ENCODE data around the gene CCDC57. TPM values are rescaled to one million over a fixed set of nuclear protein-coding genes. Genes with fewer than 3 reads are reported as not detected.

Gene CCDC57
- total RNA-seq, 1 donor from 2014 or later: 40.7 TPM

DNA sequence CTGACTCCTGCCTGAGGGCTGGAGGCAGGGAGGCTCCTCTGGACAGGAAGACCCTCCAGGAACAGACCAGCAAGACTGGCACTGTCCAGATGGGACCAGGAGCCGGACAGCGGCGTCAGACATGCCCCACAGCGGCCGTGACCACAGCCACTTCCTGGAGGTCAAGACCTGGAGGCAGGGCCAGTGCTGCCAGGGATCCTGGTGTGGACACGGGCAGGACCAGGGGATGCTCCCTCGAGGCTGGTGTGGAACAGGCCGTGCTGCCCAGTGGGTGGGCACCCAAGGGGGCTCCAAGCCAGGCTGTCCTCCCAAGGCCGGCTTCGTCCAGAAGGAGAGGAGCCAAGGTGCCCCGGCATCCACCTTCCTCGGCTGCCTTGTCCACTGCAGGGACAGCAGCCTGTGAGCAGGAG, 4.5 kb upstream of the CCDC57 start:
- no peak for DNase-seq
- TF ChIP-seq CTCF (IDR thresholded peaks at IDR 0.05; ENCODE audit: partially characterized antibody, unreplicated experiment): no peak
- Mint-ChIP-seq H3K27ac (ENCODE audit: unreplicated experiment) (no peak overlapping the region), H3K9me3 (ENCODE audit: unreplicated experiment) (peaks cover 4% of the 10 kb centered on the region), H3K27me3 (ENCODE audit: unreplicated experiment) (peaks cover 5% of the 10 kb centered on the region), H3K4me1 (ENCODE audit: low read depth, unreplicated experiment) (no peaks in the 10 kb centered on the region), H3K4me3 (ENCODE audit: unreplicated experiment) (no peak overlapping the region), H3K36me3 (ENCODE audit: unreplicated experiment) (no peaks in the 10 kb centered on the region)

GRCh38 chr17:82216301-82217119, 3.9 kb upstream of the CCDC57 start:
- Mint-ChIP-seq H3K9me3 (ENCODE audit: unreplicated experiment) (peaks cover 3% of the 10 kb centered on the region), H3K4me1 (ENCODE audit: low read depth, unreplicated experiment) (no peaks in the 10 kb centered on the region), H3K27me3 (ENCODE audit: unreplicated experiment) (peaks cover 5% of the 10 kb centered on the region), H3K27ac (ENCODE audit: unreplicated experiment) (no peak overlapping the region), H3K4me3 (ENCODE audit: unreplicated experiment) (no peak overlapping the region), H3K36me3 (ENCODE audit: unreplicated experiment) (no peaks in the 10 kb centered on the region)
- no peak for DNase-seq
- no peak for TF ChIP-seq CTCF (IDR thresholded peaks at IDR 0.05; ENCODE audit: partially characterized antibody, unreplicated experiment)

- Mint-ChIP-seq H3K4me3 (ENCODE audit: unreplicated experiment) (no peak overlapping the region), H3K27me3 (ENCODE audit: unreplicated experiment) (peaks cover 5% of the 10 kb centered on the region), H3K36me3 (ENCODE audit: unreplicated experiment) (no peaks in the 10 kb centered on the region), H3K27ac (ENCODE audit: unreplicated experiment) (no peak overlapping the region), H3K9me3 (ENCODE audit: unreplicated experiment) (peaks cover 2% of the 10 kb centered on the region), H3K4me1 (ENCODE audit: low read depth, unreplicated experiment) (no peaks in the 10 kb centered on the region)
- DNase-seq: no peak
- no peak for TF ChIP-seq CTCF (IDR thresholded peaks at IDR 0.05; ENCODE audit: partially characterized antibody, unreplicated experiment)
Observed at GRCh38 chr17:82215972-82216300, 3.3 kb upstream of the CCDC57 start.

DNA sequence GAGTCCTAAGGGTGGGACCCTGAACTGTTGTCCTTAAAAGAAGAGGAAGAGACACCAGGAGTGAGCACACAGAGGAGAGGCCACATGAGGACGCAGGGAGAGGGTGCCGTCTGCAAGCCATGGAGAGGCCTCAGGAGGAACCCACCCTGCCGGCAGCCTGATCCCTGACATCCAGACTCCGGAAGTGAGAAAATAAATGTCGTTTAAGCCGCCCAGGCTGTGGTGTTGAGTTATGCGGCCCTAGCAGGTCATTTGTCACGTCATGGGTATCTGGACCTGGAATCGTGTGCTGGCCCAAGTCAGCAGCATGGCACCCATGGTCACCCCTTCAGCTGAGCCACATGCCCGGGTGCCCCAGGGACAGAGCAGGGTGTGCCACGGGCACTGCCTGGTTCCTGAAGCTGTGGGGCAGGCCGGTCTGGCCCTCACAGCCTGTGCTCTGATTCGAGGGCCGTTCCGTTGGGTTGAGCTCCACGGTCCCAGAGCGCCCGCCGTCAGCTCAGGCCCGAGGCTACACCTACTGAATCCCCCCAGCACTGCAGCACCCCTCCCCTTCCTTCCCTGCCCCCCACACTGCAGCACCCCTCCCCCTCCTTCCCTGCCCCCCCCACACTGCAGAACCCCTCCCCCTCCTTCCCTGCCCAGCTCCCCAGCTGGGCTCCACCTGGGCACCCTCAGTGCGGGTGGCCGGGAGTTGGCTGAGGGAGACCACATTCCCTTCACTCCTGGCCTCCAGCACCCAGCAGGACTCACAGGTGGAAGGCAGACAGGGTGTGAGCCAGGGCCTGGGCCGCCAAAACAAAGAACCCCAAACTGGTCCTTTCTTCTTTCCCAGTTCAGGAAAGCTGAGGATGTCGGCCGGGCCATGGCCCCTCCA, 2.7 kb upstream of the CCDC57 start:
- peaks cover 5% of the 10 kb centered on the region for H3K27me3 Mint-ChIP-seq (ENCODE audit: unreplicated experiment)
- H3K27ac Mint-ChIP-seq (ENCODE audit: unreplicated experiment): no peak overlapping the region
- no peak for TF ChIP-seq CTCF (IDR thresholded peaks at IDR 0.05; ENCODE audit: partially characterized antibody, unreplicated experiment)
- H3K36me3 Mint-ChIP-seq (ENCODE audit: unreplicated experiment): no peaks in the 10 kb centered on the region
- H3K4me3 Mint-ChIP-seq (ENCODE audit: unreplicated experiment): no peak overlapping the region
- H3K4me1 Mint-ChIP-seq (ENCODE audit: low read depth, unreplicated experiment): no peaks in the 10 kb centered on the region
- H3K9me3 Mint-ChIP-seq (ENCODE audit: unreplicated experiment): peaks cover 2% of the 10 kb centered on the region
- DNase-seq: peak; percentile 45
